HG03520 (cell line): Measurements from ENCODE around the gene CMC4.

Experiments used
- ATAC-seq: cut with Tn5 transposase; IDR thresholded peaks from one replicate; pipeline ENCODE4 v1.9.1; 2021; ENCODE audit warnings: mild to moderate bottlenecking, moderate library complexity; ENCODE audit not compliant: unreplicated experiment

CMC4 gene

DNA sequence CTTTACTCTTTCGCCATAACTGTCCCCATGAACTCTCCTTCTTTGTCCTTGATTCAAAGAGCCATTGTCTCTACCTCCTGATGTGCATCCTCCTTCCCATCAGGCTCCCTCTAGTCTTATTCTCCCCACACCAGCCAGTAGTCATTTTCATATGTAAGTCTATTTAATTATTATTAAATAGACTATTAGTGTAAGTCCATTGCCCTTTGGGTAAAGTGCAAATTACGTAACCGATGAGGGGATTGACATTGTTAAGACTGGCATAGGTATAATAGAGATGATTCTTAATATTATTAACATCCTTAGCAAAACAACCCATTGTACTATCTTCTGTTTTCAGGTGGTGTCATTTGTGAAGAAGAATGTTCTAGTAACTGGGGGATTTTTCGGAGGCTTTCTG, 16.7 kb downstream of the CMC4 start:
- no peak for ATAC-seq

DNA sequence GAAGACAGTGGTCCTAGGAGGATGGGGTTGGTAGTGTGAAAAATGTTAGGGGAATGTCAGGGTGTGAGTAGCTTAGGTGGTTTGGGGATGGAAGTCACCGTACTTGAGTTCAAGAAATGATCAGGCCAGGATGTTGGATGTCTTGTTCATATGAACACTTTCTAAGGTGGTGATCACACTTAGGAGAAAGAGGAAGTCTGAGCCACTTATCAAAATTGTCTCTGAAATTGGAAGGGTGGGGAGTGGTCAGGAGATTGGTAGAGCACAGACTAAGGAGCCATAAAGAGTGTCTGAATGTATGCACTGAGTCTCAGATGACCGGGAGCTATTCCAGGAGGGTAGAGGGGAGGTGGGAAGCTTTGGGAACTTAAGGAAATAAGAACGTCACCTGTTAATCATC, 17.3 kb downstream of the CMC4 start:
- ATAC-seq = no peak

DNA sequence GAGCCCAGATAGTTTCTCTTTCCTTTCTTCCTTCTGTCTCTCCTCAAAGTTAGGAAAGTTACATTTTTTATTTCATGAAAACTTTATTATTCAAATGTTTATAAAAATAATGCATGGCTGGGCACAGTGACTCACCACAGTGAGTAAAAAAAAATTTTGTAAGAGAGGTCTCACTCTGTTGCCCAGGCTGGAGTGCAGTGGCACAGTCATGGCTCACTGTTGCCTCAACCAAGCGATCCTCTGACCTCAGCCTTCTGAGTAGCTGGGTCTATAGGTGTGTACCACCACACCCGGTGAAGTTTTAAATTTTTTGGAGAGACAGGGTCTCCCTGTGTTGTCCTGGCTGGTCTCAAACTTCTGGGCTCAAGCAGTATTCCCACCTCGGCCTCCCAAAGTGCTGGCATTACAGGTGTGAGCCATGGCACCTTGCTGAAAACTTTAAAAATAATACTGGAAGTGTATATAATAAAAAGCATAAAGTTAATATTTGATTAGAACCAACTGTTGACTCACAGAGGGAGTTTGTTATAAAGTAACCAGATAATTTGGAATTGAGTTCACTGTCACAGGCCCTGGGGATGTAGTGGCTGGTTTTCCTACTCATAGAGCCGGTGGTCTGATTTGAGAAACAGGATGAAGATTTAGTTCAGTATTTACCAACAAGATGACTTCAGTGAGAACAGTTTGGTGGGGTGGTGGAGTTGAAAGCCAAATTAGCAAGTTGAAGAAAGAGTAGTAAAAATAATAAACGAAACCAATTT, 18.0 kb downstream of the CMC4 start:
- no peak for ATAC-seq

DNA sequence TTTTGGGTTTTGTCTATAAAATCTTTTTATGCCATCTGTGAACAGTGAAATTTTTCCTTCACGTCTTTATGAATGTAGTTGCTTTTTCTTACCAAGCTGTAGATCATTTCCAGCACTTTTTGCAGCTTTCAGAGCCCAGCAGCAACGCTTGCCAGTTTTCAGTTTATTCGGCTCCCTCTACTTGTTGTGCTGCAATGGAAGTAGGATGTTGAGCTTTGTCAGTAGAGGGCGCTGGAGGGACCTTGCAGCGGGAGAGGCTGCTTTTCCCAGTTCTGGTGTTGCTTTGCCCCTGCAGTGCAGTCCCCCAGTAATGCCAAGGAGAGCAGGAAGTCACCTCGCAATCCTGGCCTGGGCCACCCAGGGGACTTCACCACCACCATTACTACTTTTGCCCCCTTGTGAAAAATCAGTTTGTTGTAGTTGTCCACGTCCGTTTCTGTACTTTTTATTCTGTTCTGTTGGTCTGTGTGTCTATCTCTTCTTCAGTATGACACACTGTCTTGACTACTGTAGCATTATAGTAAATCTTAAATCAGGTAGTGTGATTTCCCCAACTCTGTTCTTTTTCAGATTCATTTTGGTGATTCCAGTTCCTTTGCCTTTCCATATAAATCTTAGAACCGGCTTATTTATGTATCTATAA, 21.8 kb downstream of the CMC4 start:
- ATAC-seq = no peak

DNA sequence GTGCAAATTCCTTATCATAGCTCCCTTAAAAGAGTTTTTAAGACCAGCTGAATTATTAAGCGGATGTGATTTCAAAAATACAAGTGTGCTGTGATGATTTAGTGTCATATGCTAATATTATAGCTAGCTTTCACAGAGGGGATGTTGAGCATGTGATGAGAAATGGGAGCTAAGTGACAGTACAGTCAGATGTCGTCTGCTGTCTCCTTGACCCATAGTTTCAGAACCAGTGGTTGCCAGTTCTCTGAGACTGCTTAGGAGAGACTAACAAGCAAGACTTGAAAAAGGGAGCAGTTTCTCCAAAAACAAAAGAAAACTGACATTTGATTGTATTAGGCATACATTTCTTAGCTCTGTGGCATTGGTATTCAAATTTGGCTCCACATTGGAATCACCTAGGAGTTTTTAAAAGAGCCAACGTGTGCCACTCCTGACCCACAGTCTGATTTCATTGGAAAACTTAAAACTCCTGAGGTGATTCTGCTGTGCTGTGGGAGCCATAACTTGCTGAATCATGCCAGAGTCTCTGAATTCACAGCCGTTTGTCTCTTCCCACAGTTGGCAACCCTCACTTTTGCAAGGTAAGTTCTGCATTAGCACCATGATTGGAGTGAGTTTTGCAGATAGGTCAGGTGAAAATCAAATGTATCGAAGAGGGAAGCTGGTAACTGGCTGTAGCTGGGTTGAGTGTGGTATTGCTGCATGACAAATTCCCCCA, 24.0 kb downstream of the CMC4 start:
- ATAC-seq = no peak

DNA sequence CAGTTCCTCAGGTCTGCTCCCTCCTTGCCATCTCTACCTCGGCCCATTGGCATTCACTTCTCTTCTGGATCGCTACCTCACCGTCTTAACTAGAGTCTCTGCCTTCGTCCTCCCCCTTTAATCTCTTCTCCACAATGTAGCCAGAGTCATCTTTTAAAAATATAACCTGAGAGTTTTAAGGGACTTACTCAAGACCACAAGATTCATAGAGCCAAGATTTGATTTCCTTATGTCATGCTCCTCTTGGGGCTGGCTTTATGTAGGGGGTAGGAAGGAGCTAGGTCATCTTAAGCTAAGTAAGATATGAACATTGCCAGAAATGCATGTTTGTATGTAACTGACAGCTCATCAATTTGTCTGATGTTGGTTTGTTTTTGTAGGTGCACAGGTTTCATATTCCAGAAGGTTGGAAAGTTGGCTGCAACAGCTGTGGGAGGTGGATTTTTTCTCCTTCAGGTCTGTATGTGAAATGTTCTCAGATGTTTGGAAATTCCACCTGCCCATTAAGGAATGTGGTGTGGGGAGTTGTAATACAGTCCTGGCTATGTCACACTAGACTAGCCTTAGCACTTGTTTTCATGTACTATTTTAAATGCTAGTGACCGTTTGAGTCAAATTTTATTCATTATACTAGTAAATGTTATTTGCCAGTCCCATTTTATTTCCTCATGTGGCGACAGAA, 24.7 kb downstream of the CMC4 start:
- no peak for ATAC-seq

DNA sequence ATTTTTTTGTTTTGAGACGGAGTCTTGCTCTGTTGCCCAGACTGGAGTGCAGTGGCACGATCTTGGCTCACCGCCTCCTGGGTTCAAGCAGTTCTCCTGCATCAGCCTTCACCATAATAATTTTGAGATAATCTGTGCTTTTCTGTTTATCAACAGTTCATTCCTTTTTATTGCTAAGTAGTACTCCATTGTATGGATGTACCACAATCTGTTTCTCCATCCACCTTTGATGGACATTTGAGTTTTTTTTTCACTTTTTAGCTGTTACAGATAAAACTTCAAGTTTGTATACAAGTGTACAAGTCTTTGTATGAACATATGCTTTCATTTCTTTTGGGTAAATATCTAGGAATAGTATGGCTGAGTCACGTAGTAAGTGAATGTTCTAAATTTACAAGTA, 35.2 kb downstream of the CMC4 start:
- no peak for ATAC-seq

DNA sequence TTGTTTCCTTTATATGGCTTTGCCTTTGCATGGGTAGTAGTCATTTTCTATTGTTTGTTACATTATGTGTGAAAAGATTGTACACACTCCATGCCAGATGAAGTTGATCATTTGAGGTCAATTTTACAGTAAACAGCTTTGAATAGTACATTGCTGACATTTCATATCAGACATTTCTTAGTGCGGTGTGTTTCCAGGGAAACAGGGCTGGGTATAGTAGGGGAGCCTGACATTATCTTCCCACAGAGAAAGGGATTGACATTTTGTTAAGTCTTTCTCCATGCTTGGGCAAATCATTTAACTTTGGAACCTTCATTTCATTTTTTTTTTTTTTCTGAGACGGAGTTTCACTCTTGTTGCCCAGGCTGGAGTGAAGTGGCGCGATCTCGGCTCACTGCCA, 39.3 kb downstream of the CMC4 start:
- no peak for ATAC-seq

DNA sequence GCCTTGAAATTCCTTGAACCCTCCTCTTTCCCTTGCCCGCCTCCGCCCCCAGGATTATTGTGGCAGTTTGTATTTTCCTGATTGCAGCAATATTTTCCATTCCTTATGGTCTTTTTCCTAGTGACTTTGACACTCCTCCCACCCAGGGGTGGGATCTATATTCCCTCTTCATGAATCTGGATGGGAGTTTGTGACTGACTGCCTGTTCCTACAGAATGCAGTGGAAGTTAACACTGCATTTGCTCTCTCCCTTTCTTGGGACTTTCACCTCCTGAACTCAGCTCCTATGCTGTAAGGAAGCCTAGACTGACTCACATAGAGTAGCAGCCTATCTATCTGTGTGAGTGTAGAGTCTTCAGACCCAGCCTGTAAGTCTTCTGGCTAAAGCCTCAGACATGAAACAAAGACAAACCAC, 42.1 kb downstream of the CMC4 start:
- ATAC-seq = no peak

DNA sequence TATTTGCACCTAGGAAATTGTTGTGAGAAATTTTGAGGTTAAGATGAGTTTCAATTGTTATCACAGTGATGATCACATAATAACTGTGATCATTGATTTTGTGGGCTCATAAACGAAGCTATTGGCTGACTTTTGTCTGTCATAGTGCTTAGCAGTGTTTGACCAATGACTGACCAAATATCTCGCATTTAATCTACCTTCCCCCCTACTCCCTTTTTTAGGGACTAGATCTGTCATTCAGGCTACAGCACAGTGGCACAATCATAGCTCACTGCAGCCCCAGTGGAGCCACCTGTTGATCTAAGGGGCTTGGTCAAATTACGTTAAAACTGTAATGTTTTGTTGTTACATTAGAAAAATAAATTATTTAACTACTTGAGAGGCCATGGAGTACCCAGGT, 42.8 kb downstream of the CMC4 start:
- no peak for ATAC-seq

DNA sequence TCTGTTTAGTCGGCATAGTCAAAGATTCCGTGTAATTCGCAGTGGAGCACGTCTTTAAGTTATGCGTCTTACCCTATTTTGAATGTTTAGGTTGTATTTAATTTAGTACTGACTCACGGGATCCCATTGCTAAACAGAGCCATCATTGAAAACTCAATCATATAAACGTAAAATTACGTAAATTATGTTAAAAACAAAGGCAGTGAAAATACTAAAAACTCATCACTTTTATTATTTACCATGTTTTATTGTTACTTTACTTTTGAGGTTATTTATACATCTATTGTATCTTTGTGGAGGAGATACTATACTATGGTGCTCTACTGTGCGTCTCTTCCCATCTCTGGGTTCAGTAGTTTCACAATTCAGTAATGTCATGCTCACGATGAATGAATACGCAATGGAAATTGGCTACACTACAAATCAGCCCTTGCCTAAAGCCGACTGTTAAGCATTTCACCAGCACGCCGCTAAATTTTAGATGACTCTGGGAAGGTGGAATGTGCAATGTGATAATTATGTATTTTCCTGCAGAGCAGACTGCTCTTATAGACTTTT, 43.3 kb downstream of the CMC4 start:
- peak; percentile 0 for ATAC-seq

DNA sequence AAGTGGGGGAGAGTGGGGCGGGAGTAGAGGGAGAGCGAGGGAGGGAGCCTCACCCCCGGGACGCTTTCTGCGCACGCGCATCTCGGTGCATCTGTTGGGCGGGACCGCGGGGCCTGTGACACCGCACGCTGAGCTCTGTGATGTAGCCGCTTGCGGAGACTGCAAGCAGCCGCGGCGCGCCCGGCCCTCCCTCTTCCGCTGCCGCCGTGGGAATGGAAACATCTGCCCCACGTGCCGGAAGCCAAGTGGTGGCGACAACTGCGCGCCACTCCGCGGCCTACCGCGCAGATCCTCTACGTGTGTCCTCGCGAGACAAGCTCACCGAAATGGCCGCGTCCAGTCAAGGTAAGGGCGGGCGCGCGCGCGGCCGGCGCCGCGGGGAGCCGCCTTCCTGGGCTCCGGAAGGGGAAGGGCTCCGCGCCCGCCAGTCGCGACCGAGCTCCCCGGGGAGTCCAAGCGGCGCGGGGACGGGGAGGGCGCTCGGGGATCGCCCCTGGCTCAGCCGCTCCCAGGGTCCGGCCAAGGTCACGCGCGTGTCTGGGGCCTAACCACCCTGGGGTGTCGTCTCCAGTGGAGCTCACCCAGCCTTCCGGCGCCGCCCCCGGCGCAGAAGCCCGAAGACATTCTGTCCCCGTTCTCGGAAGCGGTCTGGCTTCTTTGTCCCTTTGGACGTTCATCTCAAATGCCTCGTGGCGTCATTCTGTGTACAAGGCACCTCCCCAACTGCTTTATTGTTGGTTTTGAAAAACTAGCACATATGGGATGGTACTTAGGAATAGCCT, 44.0 kb downstream of the CMC4 start, which contains the start of gene FUNDC2:
Gene FUNDC2, plus strand, starts transcription at position 118 of the 782 bp plus-strand sequence. Its CDS starts 95 bp downstream, at position 213.
- peak; percentile 83 for ATAC-seq

DNA sequence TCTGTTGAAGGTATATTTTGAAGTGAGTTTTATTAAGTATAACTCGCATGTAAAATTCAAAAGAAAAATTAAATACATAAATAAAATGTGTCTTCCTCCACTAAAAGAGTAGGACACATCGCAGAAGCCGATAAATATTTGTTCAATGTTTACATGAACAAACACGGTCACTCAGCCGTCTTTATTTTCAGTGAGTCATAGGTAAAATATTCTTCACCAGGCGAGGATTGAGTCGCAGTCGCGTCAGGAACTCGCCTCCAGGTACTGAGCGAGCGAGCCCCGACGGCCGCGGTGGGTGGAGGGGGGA, 44.6 kb downstream of the CMC4 start:
- no peak for ATAC-seq

DNA sequence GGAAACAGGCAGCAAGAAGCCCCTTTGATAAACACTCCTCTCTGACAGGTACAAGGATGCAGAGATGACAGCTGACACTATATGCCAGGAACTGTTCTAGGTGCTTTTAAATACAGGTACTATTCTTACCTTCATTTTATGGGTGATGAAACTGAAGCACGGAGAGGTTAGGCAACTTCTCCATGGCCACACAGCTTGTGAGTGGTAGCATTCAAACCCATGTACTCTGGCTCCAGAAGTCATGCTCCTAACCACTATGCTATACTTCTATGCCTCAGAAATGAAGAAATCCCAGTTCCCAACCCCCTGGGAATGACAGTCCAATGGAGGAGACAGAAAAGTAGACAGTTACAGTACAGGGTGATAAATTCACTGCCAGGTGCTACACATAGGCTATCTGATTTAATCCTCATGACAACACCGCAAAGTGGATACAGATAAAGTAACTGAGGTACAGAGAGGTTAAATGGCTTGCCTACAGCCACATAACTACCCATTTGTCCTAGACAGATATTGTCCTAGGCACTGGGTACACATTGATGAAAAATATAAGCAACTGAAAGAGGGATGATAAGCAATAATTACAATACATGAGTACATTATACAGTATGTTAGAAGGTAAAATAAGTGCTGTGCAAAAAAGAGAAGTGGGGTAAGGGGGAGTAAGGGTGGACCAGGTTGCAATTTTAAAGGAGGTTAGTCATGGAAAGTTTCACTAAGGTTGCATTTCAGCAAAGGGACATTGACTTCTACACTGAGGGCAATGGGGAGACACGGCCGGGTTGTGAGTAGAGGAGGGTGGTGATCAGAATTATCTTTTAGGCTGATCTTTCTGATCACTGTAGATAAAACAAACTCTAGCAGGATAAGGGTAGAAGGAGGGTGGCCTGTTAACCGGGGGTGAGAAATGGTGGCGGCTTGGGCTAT, 46.8 kb downstream of the CMC4 start:
- ATAC-seq = no peak

DNA sequence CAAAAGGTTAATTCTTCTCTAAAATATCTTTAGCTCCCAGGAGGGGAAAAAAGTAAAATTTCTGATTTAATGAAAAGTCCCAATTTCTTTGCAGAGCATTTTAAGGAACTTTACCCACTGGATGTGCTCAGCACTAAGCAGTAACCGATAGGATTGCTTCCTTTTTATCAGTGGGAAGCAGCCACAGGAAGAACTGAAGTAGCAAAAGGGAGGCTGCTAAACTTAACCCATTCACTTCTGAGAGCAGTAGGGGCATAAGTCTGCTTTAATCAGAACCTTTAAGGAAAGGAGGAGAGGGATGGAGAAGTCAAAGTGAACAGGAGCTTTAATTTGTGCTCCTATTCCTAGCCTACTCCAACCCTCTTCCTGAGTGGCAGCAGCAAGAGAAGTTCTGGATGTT, 48.4 kb downstream of the CMC4 start, which contains the start of gene F8:
Gene F8, minus strand, starts transcription at position 139 of the 400 bp plus-strand sequence. CDS start 171 bp downstream, outside the sequence.
- no peak for ATAC-seq

DNA sequence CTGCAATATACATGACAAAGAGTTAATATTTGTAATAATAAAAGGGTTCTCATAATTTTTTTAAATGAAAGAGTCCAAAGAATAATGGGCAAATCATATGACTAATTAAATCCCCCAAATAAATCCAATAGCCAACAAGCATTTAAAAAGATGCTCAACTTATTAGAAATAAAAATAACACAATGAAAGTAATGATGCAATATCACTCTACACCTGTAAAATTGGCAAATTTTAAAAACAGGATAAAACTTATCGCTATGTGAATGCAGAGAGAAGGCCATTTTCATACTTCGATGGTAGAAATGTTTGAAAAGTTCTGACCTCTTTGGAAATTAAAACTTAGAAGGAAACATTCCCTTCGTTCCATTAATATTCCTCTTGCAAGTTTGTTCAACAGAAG, 50.3 kb downstream of the CMC4 start:
- ATAC-seq = no peak
